A673 (cell line): ENCODE data around the gene COQ10A. TPM values are rescaled to one million over a fixed set of nuclear protein-coding genes. Genes with fewer than 3 reads are reported as not detected.
"Not testable (repeated sequence)": the region's sequence is repeated elsewhere in the genome, so short reads cannot be mapped to it uniquely, and the experiment has no call there.

Source experiments
- BruUV-seq: library from RNA; stranded (reverse); fragments of 400-500 nt; replicated peaks from 2 replicates; lab custom pipeline; 2021; lab: Mats Ljungman, UMichigan
- CTCF ChIA-PET: fragments of 300-600 bp; sonication (Branson Sonifier 250); formaldehyde crosslinking; loops from one replicate; lab custom pipeline; 2022; ENCODE audit warnings: antibody characterized with exemption; lab: Charles Lee
- POLR2A ChIA-PET: fragments of 300-600 bp; sonication (Branson Sonifier 250); formaldehyde crosslinking; loops from one replicate; lab custom pipeline; 2022; ENCODE audit warnings: antibody characterized with exemption; ENCODE audit not compliant: low non-redundant PET; lab: Charles Lee
- DNase-seq: peaks from one replicate; pipeline ENCODE4 v3.0.0-alpha.2; 2015; ENCODE audit warnings: low spot score
- H3K27ac ChIP-seq: fragments of 200-600 bp; sonication (generic); 2 replicates; pipeline ENCODE4 v1.5.1; 2016; ENCODE audit warnings: mixed run types, low read depth, mild to moderate bottlenecking, mixed read lengths, antibody characterized with exemption, low read length; ENCODE audit not compliant: poor library complexity, severe bottlenecking
- H3K27me3 ChIP-seq: fragments of 200-600 bp; sonication (generic); replicated peaks from 2 replicates; pipeline ENCODE4 v1.6.1; 2017; ENCODE audit warnings: mixed run types, low read depth, mild to moderate bottlenecking, mixed read lengths, antibody characterized with exemption, low read length; ENCODE audit not compliant: insufficient read depth, poor library complexity
- H3K36me3 ChIP-seq: fragments of 200-600 bp; sonication (generic); 2 replicates; pipeline ENCODE4 v1.6.1; 2016; ENCODE audit warnings: mixed run types, mild to moderate bottlenecking, mixed read lengths, antibody characterized with exemption, low read length; ENCODE audit not compliant: insufficient read depth, poor library complexity, severe bottlenecking
- H3K4me1 ChIP-seq: fragments of 200-600 bp; sonication (generic); 2 replicates; pipeline ENCODE4 v1.6.1; 2017; ENCODE audit warnings: mixed run types, mild to moderate bottlenecking, mixed read lengths, antibody characterized with exemption, low read length; ENCODE audit not compliant: insufficient read depth, poor library complexity, severe bottlenecking
- H3K4me3 ChIP-seq: fragments of 200-600 bp; sonication (generic); 2 replicates; pipeline ENCODE4 v1.5.1; 2016; ENCODE audit warnings: low read depth, mixed run types, mild to moderate bottlenecking, mixed read lengths, low read length; ENCODE audit not compliant: poor library complexity, severe bottlenecking
- H3K9me3 ChIP-seq: fragments of 200-600 bp; sonication (generic); 2 replicates; pipeline ENCODE4 v1.6.1; 2016; ENCODE audit warnings: mixed run types, low read depth, mild to moderate bottlenecking, mixed read lengths, antibody characterized with exemption, low read length; ENCODE audit not compliant: poor library complexity, severe bottlenecking
- CTCF ChIP-seq: fragments of 300-800, 200-600 bp; sonication (generic); conservative IDR thresholded peaks from 2 replicates; pipeline ENCODE4 v1.5.1; 2017; ENCODE audit warnings: low read depth, mild to moderate bottlenecking, antibody characterized with exemption, low read length, moderate library complexity, mixed read lengths
- EZH2 ChIP-seq: fragments of 200-600 bp; sonication (generic); IDR thresholded peaks from 2 replicates; pipeline ENCODE4 v1.6.1; 2017; ENCODE audit warnings: borderline replicate concordance, low read depth, mild to moderate bottlenecking, mixed read lengths, antibody characterized with exemption, low read length; ENCODE audit not compliant: poor library complexity, severe bottlenecking
- intact Hi-C: fragments of 100-400 bp; cut with micrococcal nuclease; formaldehyde crosslinking; loops from one replicate; pipeline ENCODE4 v1.10.0; 2022; ENCODE audit not compliant: unreplicated experiment
- total RNA-seq: library from RNA; stranded (reverse); gene quantifications from 2 replicates; pipeline ENCODE4 v1.2.3, GENCODE V29; 2021

COQ10A gene
- total RNA-seq, 1 experiment from 2014 or later = 13.6 TPM

GRCh38 chr12:56282030-56282429 lies 15.3 kb downstream of the COQ10A start:
- peaks cover 75% of the 10 kb centered on the region for H3K36me3 ChIP-seq
- intact Hi-C loops = no loop called here
- BruUV-seq = no TSS peak
- no peaks in the 10 kb centered on the region for H3K4me1 ChIP-seq
- no peak for TF ChIP-seq CTCF
- no peaks in the 10 kb centered on the region for H3K9me3 ChIP-seq
- ChIA-PET POLR2A (no interaction called here), CTCF (no interaction called here)
- no peak for DNase-seq
- no peak overlapping the region for H3K27ac ChIP-seq
- no peaks in the 10 kb centered on the region for H3K27me3 ChIP-seq
- H3K4me3 ChIP-seq = no peak overlapping the region

- H3K36me3 ChIP-seq = peaks cover 72% of the 10 kb centered on the region
- intact Hi-C loops = no loop called here
These were observed 15.8 kb downstream of the COQ10A start for GRCh38 chr12:56282579-56282978.

DNA sequence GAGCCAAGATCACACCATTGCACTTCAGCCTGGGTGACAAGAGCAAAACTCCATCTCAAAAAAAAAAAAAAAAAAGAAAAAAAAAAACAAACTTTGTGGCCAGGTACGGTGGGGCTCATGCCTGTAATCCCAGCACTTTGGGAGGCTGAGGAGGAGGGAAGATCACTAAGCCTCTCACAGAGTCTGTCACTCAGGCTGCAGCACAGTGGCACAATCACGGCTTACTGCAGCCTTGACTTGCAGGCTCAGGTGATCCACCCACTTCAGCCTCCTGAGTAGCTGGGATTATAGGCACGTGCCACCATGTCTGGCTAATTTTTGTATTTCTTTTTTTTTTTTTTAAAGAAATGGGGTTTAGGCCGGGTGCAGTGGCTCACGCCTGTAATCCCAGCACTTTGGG lies 17.5 kb downstream of the COQ10A start:
- intact Hi-C loops, DNase-seq, POLR2A ChIA-PET, H3K27me3 ChIP-seq, H3K27ac ChIP-seq, BruUV-seq, H3K9me3 ChIP-seq, H3K4me3 ChIP-seq, H3K4me1 ChIP-seq: not testable (repeated sequence)
- peaks cover 56% of the 10 kb centered on the region for H3K36me3 ChIP-seq
- CTCF ChIA-PET = interaction anchor here (0.7 kb wide), 1 partner anchor 79 kb away, joined by 3 read pairs; no protein-coding TSS in a partner anchor

More at GRCh38 chr12:56282579-56282978, 15.8 kb downstream of the COQ10A start:
- BruUV-seq = no TSS peak
- ChIA-PET CTCF (no interaction called here), POLR2A (no interaction called here)
- DNase-seq = no peak
- no peak overlapping the region for H3K4me3 ChIP-seq
- H3K27me3 ChIP-seq = no peaks in the 10 kb centered on the region
- no peaks in the 10 kb centered on the region for H3K9me3 ChIP-seq
- no peak for TF ChIP-seq CTCF
- no peak for TF ChIP-seq EZH2
- H3K4me1 ChIP-seq = no peaks in the 10 kb centered on the region
- H3K27ac ChIP-seq = no peak overlapping the region

GRCh38 chr12:56286044-56286830 lies 19.5 kb downstream of the COQ10A start:
- Histone ChIP-seq H3K9me3 (no peaks in the 10 kb centered on the region), H3K27ac (no peak overlapping the region), H3K4me3 (no peak overlapping the region), H3K27me3 (no peaks in the 10 kb centered on the region), H3K36me3 (peaks cover 51% of the 10 kb centered on the region), H3K4me1 (no peaks in the 10 kb centered on the region)
- TSS peak; percentile 6 for BruUV-seq
- CTCF ChIA-PET = no interaction called here
- POLR2A ChIA-PET = no interaction called here
- DNase-seq = no peak
- TF ChIP-seq CTCF (no peak), EZH2 (no peak)
- intact Hi-C loops = no loop called here
